ENCODE data around the gene DOCK3.
"Not testable (repeated sequence)": the region's sequence is repeated elsewhere in the genome, so short reads cannot be mapped to it uniquely, and the experiment has no call there.

Gene DOCK3

GRCh38 chr3:51379746-51380455 lies 705.2 kb downstream of the DOCK3 start:
- DNase-seq (ENCODE audit: extremely low read depth in 1 of 2, low read depth in 1 of 2): no peak

- DNase-seq (ENCODE audit: extremely low read depth in 1 of 2, low read depth in 1 of 2): no peak
Measured at GRCh38 chr3:51380601-51381332, 706.0 kb downstream of the DOCK3 start.

DNA sequence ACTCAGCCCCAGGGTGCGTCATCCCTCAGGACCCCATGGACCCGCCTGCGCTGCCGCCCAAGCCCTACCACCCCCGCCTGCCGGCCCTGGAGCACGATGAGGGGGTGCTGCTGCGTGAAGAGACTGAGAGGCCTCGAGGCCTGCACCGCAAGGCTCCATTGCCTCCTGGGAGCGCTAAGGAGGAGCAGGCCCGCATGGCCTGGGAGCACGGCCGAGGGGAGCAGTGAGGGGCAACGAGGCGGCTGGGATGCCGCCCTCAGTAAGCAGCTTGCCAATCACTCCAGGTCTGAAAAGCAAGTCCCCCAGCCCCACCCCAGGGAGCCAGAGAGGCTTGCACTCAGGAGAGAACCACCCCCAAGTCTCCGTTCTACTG lies 706.6 kb downstream of the DOCK3 start:
- no peak for DNase-seq (ENCODE audit: extremely low read depth in 1 of 2, low read depth in 1 of 2)

DNA sequence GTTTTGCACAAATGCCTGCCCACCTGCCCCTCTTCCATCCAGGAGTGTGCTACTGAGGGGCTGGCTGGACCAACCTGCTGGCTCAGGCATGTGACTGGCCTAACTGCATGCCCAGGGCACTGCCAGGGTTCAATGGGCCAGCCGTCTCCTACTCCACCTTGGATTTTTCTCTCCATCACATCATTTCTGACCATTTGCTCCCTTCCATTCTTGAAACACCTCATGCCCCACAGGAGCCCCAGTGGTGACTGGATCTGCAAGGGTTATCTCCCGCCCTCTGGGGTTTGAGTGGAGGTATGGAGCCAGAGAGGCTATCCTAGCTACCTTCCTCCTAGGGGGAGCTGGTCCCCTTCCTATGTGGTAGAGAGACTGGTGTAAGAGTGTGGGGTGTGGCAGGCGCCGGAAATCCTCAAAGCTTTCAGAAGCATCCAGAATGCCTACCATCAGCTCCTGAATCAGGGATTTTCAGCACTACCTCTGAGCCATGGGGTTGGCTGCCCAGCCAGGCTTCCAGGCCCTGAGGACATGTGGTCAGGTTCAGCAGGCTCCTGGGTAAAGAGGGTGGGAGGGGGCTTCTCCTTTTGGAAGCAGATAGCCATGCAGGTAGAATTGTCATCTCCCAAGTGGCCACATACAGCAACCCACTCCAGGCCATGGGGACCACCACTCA lies 707.5 kb downstream of the DOCK3 start:
- no peak for DNase-seq (ENCODE audit: extremely low read depth in 1 of 2, low read depth in 1 of 2)

DNA sequence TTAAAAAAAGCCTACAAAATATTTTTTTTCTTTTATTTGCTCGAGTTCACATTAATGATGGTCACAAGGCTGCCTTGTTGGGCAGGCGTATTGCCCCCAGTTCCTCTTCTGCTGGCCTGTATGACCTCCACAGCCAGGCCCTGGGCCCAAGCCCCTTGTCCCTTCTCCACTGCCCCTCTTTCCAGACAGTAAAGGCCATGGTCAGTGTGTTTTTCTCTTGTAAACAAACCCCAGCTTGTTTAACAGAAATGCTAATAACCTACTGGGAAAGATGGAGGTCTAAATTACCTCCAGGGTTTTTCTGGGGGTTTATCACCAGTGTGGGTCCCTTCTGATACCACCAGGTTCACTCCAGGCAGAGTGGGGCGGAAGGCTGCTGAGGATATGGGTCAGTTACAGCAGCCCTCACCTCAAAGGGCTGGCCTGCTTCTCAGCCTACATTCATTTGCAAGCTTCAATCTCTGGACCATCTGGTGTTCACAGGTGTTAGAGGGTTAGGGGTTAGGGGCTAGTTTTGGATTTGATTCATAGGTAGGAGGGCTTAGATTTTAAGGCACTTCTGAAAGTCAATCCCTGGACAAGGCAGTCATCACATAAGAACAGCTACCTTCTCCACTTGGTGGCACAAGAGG lies 708.3 kb downstream of the DOCK3 start:
- DNase-seq (ENCODE audit: extremely low read depth in 1 of 2, low read depth in 1 of 2): no peak

GRCh38 chr3:51384055-51384725 lies 709.5 kb downstream of the DOCK3 start:
- no peak for DNase-seq (ENCODE audit: extremely low read depth in 1 of 2, low read depth in 1 of 2)

GRCh38 chr3:51384726-51385473 lies 710.2 kb downstream of the DOCK3 start, which contains the start of gene MANF:
TSS of gene MANF (plus strand) at chr3:51385291. CDS start at chr3:51385343, 52 bp downstream.
- DNase-seq (ENCODE audit: extremely low read depth in 1 of 2, low read depth in 1 of 2): peak; percentile 89 to 95

GRCh38 chr3:51385621-51386091 lies 710.9 kb downstream of the DOCK3 start:
- DNase-seq (ENCODE audit: extremely low read depth in 1 of 2, low read depth in 1 of 2): no peak

- DNase-seq (ENCODE audit: extremely low read depth in 1 of 2, low read depth in 1 of 2): no peak
Measured at GRCh38 chr3:51386159-51386851, 711.6 kb downstream of the DOCK3 start.

DNA sequence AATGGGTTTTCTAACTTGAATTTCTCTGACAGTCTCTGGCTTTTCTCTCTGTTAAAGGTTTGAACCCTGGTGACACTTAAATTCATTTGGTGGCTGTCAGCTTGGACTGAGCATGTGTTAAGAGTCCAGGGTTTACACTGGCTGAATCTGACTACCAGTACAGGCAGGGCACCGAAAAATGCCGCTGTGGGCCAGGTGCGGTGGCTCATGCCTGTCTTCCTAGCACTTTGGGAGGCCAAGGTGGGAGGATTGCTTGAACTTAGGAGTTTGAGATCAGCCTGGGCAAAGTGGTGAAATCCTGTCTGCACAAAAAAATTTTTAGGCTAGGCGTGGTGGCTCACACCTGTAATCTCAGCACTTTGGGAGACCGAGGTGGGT lies 712.1 kb downstream of the DOCK3 start:
- no peak for DNase-seq (ENCODE audit: extremely low read depth in 1 of 2, low read depth in 1 of 2)

GRCh38 chr3:51387281-51387680 lies 712.6 kb downstream of the DOCK3 start:
- DNase-seq (ENCODE audit: extremely low read depth in 1 of 2, low read depth in 1 of 2): not testable (repeated sequence)

GRCh38 chr3:51388286-51389029 lies 713.7 kb downstream of the DOCK3 start:
- no peak for DNase-seq (ENCODE audit: extremely low read depth in 1 of 2, low read depth in 1 of 2)

GRCh38 chr3:51389423-51390183 lies 714.9 kb downstream of the DOCK3 start:
- no peak for DNase-seq (ENCODE audit: extremely low read depth in 1 of 2, low read depth in 1 of 2)

- DNase-seq (ENCODE audit: extremely low read depth in 1 of 2, low read depth in 1 of 2): no peak
Measured at GRCh38 chr3:51390246-51391074, 715.7 kb downstream of the DOCK3 start.

GRCh38 chr3:51391075-51391565 lies 716.4 kb downstream of the DOCK3 start, which contains the start of gene RBM15B:
TSS of gene RBM15B (plus strand) at chr3:51391285. CDS start at chr3:51391400, 115 bp downstream.
- peak; percentile 90 to 96 for DNase-seq (ENCODE audit: extremely low read depth in 1 of 2, low read depth in 1 of 2)

- DNase-seq (ENCODE audit: extremely low read depth in 1 of 2, low read depth in 1 of 2): peak in 1 of 2 donors; percentile 30
Measured at GRCh38 chr3:51391566-51392354, 717.0 kb downstream of the DOCK3 start.
